ENCODE measurements around the gene PDPR.
"Not testable (repeated sequence)": the region's sequence is repeated elsewhere in the genome, so short reads cannot be mapped to it uniquely, and the experiment has no call there.

GRCh38 chr16:70128844-70129243 lies 14.7 kb downstream of the PDPR start:
- TF ChIP-seq CTCF (conservative IDR thresholded peaks at IDR 0.05; ENCODE audit: low read length); EZH2phosphoT487 (IDR thresholded peaks at IDR 0.05; ENCODE audit: borderline replicate concordance, low read depth, low read length): not testable (repeated sequence)
